DOHH2 (cell line): Measurements from ENCODE around the gene TRMT2B.
"Not testable (repeated sequence)": the region's sequence is repeated elsewhere in the genome, so short reads cannot be mapped to it uniquely, and the experiment has no call there.

ENCODE experiments used
- CTCF ChIP-seq: fragments of 200-600 bp; sonication (generic); IDR thresholded peaks from one replicate; pipeline ENCODE4 v1.5.1; 2014; ENCODE audit warnings: antibody characterized with exemption, mild to moderate bottlenecking, low read depth, low read length; ENCODE audit not compliant: poor library complexity, severe bottlenecking
- EZH2phosphoT487 ChIP-seq: fragments of 200-600 bp; sonication (generic); IDR thresholded peaks from 2 replicates; pipeline ENCODE4 v1.6.1; 2017; ENCODE audit warnings: borderline replicate concordance, mild to moderate bottlenecking, antibody characterized with exemption, low read length, moderate library complexity, mixed read lengths

- TF ChIP-seq CTCF, EZH2phosphoT487: not testable (repeated sequence)
Measured at GRCh38 chrX:100981498-100981845, 70.4 kb downstream of the TRMT2B start.
